ENCODE measurements around the gene ADAMTSL3.

Gene ADAMTSL3

GRCh38 chr15:83991163-83991562, 337.2 kb downstream of the ADAMTSL3 start:
- no peaks in the 10 kb centered on the region for H3K27me3 ChIP-seq (ENCODE audit: low read depth, low read length)
- no peaks in the 10 kb centered on the region for H3K36me3 ChIP-seq (ENCODE audit: control insufficient read depth in 1 of 2, insufficient read depth in 2 of 2, low read length in 2 of 2)
- H3K4me1 ChIP-seq (ENCODE audit: control insufficient read depth in 1 of 2, insufficient read depth in 2 of 2, low read length in 2 of 2) = peaks cover 0 to 4% of the 10 kb centered on the region in 2 donors
- H3K27ac ChIP-seq (ENCODE audit: low read length) = no peak overlapping the region
- no peaks in the 10 kb centered on the region for H3K9me3 ChIP-seq (ENCODE audit: control insufficient read depth in 1 of 2, low read length in 2 of 2)
- no peak overlapping the region for H3K4me3 ChIP-seq (ENCODE audit: low read depth in 1 of 2, low read length in 2 of 2)

DNA sequence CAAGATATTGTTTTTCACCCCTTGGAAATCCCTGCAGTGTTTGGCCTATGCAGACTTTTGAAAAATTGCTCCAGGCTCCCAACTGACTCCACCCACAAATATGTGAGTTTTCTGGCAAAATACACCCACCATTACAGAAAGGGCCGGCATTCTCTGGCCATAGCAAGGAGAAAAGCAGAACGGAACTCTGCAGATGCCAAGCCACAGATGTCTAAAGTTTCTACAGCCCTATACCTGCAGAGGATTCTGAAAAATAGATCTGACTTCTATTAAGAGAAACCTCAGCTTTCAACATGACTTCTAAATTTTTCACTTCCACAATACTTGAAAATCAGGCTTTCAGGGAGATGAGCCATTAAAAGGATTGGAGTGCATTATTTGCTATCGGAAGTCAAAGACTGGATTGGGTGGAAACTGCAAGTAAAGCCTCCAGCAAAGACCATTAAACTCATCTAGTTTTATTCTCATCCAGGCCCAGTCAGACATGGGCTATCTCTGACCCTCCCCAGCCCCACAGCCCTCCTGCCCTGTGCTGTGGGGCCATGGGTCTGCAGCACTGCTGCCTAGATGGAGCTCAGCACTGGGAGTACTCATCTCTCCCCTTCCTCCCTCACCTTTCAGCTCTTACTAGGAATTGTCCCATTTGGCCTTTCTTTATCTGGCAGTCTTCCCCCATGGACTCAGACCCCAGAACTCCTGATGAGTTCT, 338.6 kb downstream of the ADAMTSL3 start:
- Histone ChIP-seq H3K27me3 (ENCODE audit: low read depth, low read length) (no peaks in the 10 kb centered on the region), H3K27ac (ENCODE audit: low read length) (no peak overlapping the region)

GRCh38 chr15:83993591-83993990, 339.7 kb downstream of the ADAMTSL3 start:
- no peaks in the 10 kb centered on the region for H3K36me3 ChIP-seq (ENCODE audit: control insufficient read depth in 1 of 2, insufficient read depth in 2 of 2, low read length in 2 of 2)
- no peaks in the 10 kb centered on the region for H3K9me3 ChIP-seq (ENCODE audit: control insufficient read depth in 1 of 2, low read length in 2 of 2)
- H3K4me1 ChIP-seq (ENCODE audit: control insufficient read depth in 1 of 2, insufficient read depth in 2 of 2, low read length in 2 of 2) = peaks cover 0 to 4% of the 10 kb centered on the region in 2 donors
- H3K27ac ChIP-seq (ENCODE audit: low read length) = no peak overlapping the region
- H3K4me3 ChIP-seq (ENCODE audit: low read depth in 1 of 2, low read length in 2 of 2) = no peak overlapping the region
- H3K27me3 ChIP-seq (ENCODE audit: low read depth, low read length) = no peaks in the 10 kb centered on the region

More for the DNA sequence above, 338.6 kb downstream of the ADAMTSL3 start:
- Histone ChIP-seq H3K36me3 (ENCODE audit: control insufficient read depth in 1 of 2, insufficient read depth in 2 of 2, low read length in 2 of 2) (no peaks in the 10 kb centered on the region), H3K4me1 (ENCODE audit: control insufficient read depth in 1 of 2, insufficient read depth in 2 of 2, low read length in 2 of 2) (peaks cover 0 to 4% of the 10 kb centered on the region in 2 donors), H3K9me3 (ENCODE audit: control insufficient read depth in 1 of 2, low read length in 2 of 2) (no peaks in the 10 kb centered on the region), H3K4me3 (ENCODE audit: low read depth in 1 of 2, low read length in 2 of 2) (no peak overlapping the region)

- H3K4me3 ChIP-seq (ENCODE audit: low read depth in 1 of 2, low read length in 2 of 2) = no peak overlapping the region
- no peak overlapping the region for H3K27ac ChIP-seq (ENCODE audit: low read length)
- no peaks in the 10 kb centered on the region for H3K9me3 ChIP-seq (ENCODE audit: control insufficient read depth in 1 of 2, low read length in 2 of 2)
- H3K36me3 ChIP-seq (ENCODE audit: control insufficient read depth in 1 of 2, insufficient read depth in 2 of 2, low read length in 2 of 2) = no peaks in the 10 kb centered on the region
- H3K4me1 ChIP-seq (ENCODE audit: control insufficient read depth in 1 of 2, insufficient read depth in 2 of 2, low read length in 2 of 2) = no peaks in the 10 kb centered on the region
- no peaks in the 10 kb centered on the region for H3K27me3 ChIP-seq (ENCODE audit: low read depth, low read length)
Observed at GRCh38 chr15:83998486-83998885, 344.6 kb downstream of the ADAMTSL3 start.

GRCh38 chr15:83999396-84000135, 345.6 kb downstream of the ADAMTSL3 start:
- Histone ChIP-seq H3K27me3 (ENCODE audit: low read depth, low read length) (no peaks in the 10 kb centered on the region), H3K36me3 (ENCODE audit: control insufficient read depth in 1 of 2, insufficient read depth in 2 of 2, low read length in 2 of 2) (no peaks in the 10 kb centered on the region), H3K4me3 (ENCODE audit: low read depth in 1 of 2, low read length in 2 of 2) (no peak overlapping the region), H3K4me1 (ENCODE audit: control insufficient read depth in 1 of 2, insufficient read depth in 2 of 2, low read length in 2 of 2) (no peaks in the 10 kb centered on the region), H3K9me3 (ENCODE audit: control insufficient read depth in 1 of 2, low read length in 2 of 2) (no peaks in the 10 kb centered on the region), H3K27ac (ENCODE audit: low read length) (no peak overlapping the region)

DNA sequence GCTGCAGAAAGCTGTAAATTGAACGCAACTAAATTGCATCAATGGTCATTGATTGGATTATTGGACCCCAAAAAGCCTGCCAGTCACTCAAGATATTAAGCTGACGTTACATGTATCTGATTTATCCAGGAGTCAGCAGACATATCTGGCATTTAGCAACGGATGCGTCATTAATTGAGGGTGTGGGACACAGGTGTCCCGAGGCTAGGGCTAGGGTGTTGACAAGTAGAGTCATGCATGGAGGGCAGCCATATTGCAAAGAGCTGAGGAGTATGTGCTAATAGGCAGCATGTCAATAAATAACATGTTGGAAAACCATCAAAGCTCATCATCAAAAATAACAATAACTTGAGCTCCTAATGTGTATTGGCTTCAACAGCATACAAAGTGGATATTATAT, 347.1 kb downstream of the ADAMTSL3 start:
- Histone ChIP-seq H3K36me3 (ENCODE audit: control insufficient read depth in 1 of 2, insufficient read depth in 2 of 2, low read length in 2 of 2) (no peaks in the 10 kb centered on the region), H3K27ac (ENCODE audit: low read length) (no peak overlapping the region), H3K9me3 (ENCODE audit: control insufficient read depth in 1 of 2, low read length in 2 of 2) (no peaks in the 10 kb centered on the region), H3K4me1 (ENCODE audit: control insufficient read depth in 1 of 2, insufficient read depth in 2 of 2, low read length in 2 of 2) (no peaks in the 10 kb centered on the region), H3K27me3 (ENCODE audit: low read depth, low read length) (no peaks in the 10 kb centered on the region), H3K4me3 (ENCODE audit: low read depth in 1 of 2, low read length in 2 of 2) (no peak overlapping the region)

GRCh38 chr15:84001655-84002054, 347.7 kb downstream of the ADAMTSL3 start:
- Histone ChIP-seq H3K27ac (ENCODE audit: low read length) (no peak overlapping the region), H3K9me3 (ENCODE audit: control insufficient read depth in 1 of 2, low read length in 2 of 2) (no peaks in the 10 kb centered on the region), H3K4me3 (ENCODE audit: low read depth in 1 of 2, low read length in 2 of 2) (no peak overlapping the region), H3K27me3 (ENCODE audit: low read depth, low read length) (no peaks in the 10 kb centered on the region), H3K36me3 (ENCODE audit: control insufficient read depth in 1 of 2, insufficient read depth in 2 of 2, low read length in 2 of 2) (no peaks in the 10 kb centered on the region), H3K4me1 (ENCODE audit: control insufficient read depth in 1 of 2, insufficient read depth in 2 of 2, low read length in 2 of 2) (no peaks in the 10 kb centered on the region)

DNA sequence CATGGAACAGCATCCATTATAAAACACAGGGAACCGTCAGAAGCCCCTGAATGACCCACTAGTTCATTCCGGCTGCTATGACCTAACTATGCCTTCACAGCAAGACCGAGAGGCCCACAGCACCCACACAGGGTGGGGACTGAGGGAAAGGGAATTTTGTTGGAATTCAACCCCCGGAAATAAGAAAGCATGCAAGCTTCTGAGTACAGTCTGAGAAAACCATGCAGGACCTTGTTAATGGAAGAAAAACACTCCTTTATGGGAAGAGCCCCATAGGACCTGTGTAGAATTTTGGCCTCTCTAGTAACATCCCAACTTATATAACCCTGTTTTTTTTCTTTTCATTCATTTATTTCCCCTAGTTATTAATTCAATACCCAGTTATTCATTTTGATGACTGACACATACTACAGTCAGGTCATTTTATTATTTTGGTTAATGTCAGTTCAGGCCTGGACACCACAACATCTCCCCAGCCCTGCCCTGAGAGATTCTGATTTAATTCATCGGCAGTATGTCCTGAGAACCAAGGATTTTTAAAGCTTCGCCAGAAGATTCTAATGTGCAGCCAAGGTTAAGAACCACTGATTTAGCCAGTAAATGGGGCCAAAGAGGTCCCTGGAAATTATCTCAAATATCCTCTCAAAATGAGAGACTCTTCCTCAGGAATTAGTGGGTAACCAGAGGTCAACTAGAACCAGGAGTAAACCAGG, 350.0 kb downstream of the ADAMTSL3 start:
- Histone ChIP-seq H3K36me3 (ENCODE audit: control insufficient read depth in 1 of 2, insufficient read depth in 2 of 2, low read length in 2 of 2) (no peaks in the 10 kb centered on the region), H3K9me3 (ENCODE audit: control insufficient read depth in 1 of 2, low read length in 2 of 2) (no peaks in the 10 kb centered on the region), H3K27ac (ENCODE audit: low read length) (no peak overlapping the region), H3K4me3 (ENCODE audit: low read depth in 1 of 2, low read length in 2 of 2) (no peak overlapping the region), H3K27me3 (ENCODE audit: low read depth, low read length) (no peaks in the 10 kb centered on the region), H3K4me1 (ENCODE audit: control insufficient read depth in 1 of 2, insufficient read depth in 2 of 2, low read length in 2 of 2) (no peaks in the 10 kb centered on the region)

GRCh38 chr15:84006421-84006820, 352.5 kb downstream of the ADAMTSL3 start:
- Histone ChIP-seq H3K27me3 (ENCODE audit: low read depth, low read length) (no peaks in the 10 kb centered on the region), H3K9me3 (ENCODE audit: control insufficient read depth in 1 of 2, low read length in 2 of 2) (no peaks in the 10 kb centered on the region), H3K4me3 (ENCODE audit: low read depth in 1 of 2, low read length in 2 of 2) (no peak overlapping the region), H3K27ac (ENCODE audit: low read length) (no peak overlapping the region), H3K36me3 (ENCODE audit: control insufficient read depth in 1 of 2, insufficient read depth in 2 of 2, low read length in 2 of 2) (no peaks in the 10 kb centered on the region), H3K4me1 (ENCODE audit: control insufficient read depth in 1 of 2, insufficient read depth in 2 of 2, low read length in 2 of 2) (no peaks in the 10 kb centered on the region)

DNA sequence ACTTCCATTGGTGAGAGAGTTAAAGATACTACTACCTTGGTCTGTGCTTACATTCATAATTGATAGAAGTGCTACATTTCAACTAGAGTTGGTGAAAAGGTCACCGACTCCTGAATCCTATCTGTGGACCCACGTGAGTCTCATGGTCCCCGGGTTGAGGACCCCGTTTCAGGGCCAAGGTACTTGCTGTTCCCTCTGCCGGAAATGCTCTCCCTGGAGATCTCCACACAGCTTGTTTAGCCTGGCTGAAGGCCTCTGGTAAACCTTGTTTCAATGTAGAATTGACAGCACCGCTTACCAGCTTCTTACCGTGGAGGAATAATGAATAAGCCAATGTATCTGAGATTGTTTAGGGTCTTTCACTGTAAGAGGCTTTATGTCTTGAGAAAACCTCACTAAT, 355.7 kb downstream of the ADAMTSL3 start:
- Histone ChIP-seq H3K27ac (ENCODE audit: low read length) (no peak overlapping the region), H3K27me3 (ENCODE audit: low read depth, low read length) (no peaks in the 10 kb centered on the region), H3K4me3 (ENCODE audit: low read depth in 1 of 2, low read length in 2 of 2) (no peak overlapping the region), H3K36me3 (ENCODE audit: control insufficient read depth in 1 of 2, insufficient read depth in 2 of 2, low read length in 2 of 2) (peaks cover 0 to 6% of the 10 kb centered on the region in 2 donors), H3K9me3 (ENCODE audit: control insufficient read depth in 1 of 2, low read length in 2 of 2) (peaks cover 0 to 6% of the 10 kb centered on the region in 2 donors), H3K4me1 (ENCODE audit: control insufficient read depth in 1 of 2, insufficient read depth in 2 of 2, low read length in 2 of 2) (no peaks in the 10 kb centered on the region)

DNA sequence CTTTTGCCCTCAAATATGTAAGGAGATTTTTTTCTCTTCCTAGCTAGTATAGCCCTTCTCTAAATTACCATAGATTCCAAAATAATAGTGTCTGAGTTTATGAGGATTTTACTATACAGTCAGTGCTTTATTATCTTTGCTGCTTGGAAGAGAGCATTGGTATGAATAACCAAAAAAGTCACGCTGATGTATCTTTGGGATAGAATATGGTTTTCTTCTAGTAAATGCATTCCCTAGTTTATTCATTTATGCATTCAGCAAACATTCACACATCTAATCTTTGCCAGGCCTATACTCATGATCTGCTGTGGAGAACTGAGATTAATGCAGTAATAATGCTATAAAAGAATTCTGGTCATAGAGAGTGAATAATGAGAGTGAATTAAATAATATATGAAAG, 356.3 kb downstream of the ADAMTSL3 start:
- H3K27me3 ChIP-seq (ENCODE audit: low read depth, low read length) = no peaks in the 10 kb centered on the region
- no peak overlapping the region for H3K4me3 ChIP-seq (ENCODE audit: low read depth in 1 of 2, low read length in 2 of 2)
- peaks cover 0 to 6% of the 10 kb centered on the region in 2 donors for H3K36me3 ChIP-seq (ENCODE audit: control insufficient read depth in 1 of 2, insufficient read depth in 2 of 2, low read length in 2 of 2)
- no peak overlapping the region for H3K27ac ChIP-seq (ENCODE audit: low read length)
- H3K9me3 ChIP-seq (ENCODE audit: control insufficient read depth in 1 of 2, low read length in 2 of 2) = peaks cover 0 to 6% of the 10 kb centered on the region in 2 donors
- H3K4me1 ChIP-seq (ENCODE audit: control insufficient read depth in 1 of 2, insufficient read depth in 2 of 2, low read length in 2 of 2) = no peaks in the 10 kb centered on the region

Measured in muscle layer of duodenum (tissue), 2 donors.